ENCODE data around the gene ANXA4.
"Not testable (repeated sequence)": the region's sequence is repeated elsewhere in the genome, so short reads cannot be mapped to it uniquely, and the experiment has no call there.

DNA sequence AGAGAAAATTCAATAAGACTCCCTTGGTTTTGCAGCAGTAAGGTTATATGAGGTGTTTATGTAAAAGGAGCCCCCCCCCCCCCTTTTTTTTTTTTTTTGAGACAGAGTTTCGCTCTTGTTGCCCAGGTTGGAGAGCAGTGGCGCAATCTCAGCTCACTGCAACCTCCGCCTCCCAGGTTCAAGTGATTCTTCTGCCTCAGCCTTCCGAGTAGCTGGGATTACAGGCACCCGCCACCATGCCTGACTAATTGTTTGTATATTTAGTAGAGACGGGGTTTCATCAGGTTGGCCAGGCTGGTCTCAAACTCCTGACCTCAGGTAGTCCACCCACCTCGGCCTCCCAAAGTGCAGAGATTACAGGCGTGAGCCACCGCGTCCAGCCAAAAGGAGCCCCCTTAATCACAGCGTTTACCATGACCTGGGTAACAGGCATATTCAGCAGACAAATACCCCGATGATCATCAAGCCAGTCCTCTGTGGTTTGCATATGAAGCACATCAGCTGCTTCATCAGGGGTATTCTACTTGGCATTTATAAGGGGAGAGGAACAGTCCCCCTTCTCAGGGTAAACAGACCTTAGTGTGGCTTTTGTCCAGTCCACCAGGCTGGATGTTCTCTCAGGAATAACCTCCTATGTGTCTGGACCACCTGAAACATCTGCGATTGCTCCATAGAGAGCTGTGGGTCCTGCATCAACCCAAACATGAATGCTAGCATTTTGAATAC lies 32.5 kb downstream of the ANXA4 start:
- not testable (repeated sequence) for TF ChIP-seq EZH2 (IDR thresholded peaks at IDR 0.05)
- TF ChIP-seq, protein P1, sequence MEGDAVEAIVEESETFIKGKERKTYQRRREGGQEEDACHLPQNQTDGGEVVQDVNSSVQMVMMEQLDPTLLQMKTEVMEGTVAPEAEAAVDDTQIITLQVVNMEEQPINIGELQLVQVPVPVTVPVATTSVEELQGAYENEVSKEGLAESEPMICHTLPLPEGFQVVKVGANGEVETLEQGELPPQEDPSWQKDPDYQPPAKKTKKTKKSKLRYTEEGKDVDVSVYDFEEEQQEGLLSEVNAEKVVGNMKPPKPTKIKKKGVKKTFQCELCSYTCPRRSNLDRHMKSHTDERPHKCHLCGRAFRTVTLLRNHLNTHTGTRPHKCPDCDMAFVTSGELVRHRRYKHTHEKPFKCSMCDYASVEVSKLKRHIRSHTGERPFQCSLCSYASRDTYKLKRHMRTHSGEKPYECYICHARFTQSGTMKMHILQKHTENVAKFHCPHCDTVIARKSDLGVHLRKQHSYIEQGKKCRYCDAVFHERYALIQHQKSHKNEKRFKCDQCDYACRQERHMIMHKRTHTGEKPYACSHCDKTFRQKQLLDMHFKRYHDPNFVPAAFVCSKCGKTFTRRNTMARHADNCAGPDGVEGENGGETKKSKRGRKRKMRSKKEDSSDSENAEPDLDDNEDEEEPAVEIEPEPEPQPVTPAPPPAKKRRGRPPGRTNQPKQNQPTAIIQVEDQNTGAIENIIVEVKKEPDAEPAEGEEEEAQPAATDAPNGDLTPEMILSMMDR (IDR thresholded peaks at IDR 0.05): not testable (repeated sequence)
